ENCODE measurements around the gene NIT1. TPM values are rescaled to one million over a fixed set of nuclear protein-coding genes. Genes with fewer than 3 reads are reported as not detected.

NIT1 gene
- total and polyA plus RNA-seq, 2 of the 13 experiments (the other 11 are each of a cell fraction or from before 2014, with no cell fraction given): 22.7 to 31.0 TPM

DNA sequence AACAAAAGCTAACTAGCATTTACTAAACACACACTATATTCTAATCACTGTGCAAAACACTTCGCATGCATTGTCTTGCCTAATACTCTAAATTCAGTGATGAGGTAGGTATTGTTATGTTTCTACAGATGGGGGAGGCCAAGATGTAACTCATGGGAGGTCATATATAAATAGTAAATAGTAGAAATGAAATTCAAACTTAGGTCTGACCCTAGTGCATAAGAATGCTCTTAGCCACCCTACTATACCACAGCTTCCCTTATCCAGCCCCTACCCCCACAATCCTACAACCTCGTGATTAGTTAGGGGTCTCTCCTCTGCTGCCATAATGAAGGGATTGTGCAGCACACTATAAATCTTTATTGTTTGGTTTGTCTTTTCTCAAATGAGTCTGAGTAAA, 3.3 kb upstream of the NIT1 start:
- ChIA-PET POLR2A (no interaction called here), CTCF (ENCODE audit: low intra/inter-chr PET ratio, low total read pairs) (no interaction called here)
- TF ChIP-seq MIER2 (CRISPR knock-in tag; IDR thresholded peaks at IDR 0.05) (no peak), KDM5A (IDR thresholded peaks at IDR 0.05; ENCODE audit: borderline replicate concordance, low read length) (no peak), ZNF552 (CRISPR knock-in tag; IDR thresholded peaks at IDR 0.05; ENCODE audit: borderline replicate concordance) (no peak), ZNF75D (CRISPR knock-in tag; IDR thresholded peaks at IDR 0.05; ENCODE audit: borderline replicate concordance) (no peak), XBP1 (CRISPR knock-in tag; IDR thresholded peaks at IDR 0.05) (no peak), YEATS4 (CRISPR knock-in tag; IDR thresholded peaks at IDR 0.05; ENCODE audit: borderline replicate concordance) (no peak), JUN (CRISPR knock-in tag; IDR thresholded peaks at IDR 0.05) (no peak), ZNF713 (CRISPR knock-in tag; IDR thresholded peaks at IDR 0.05) (no peak), MAFG (CRISPR knock-in tag; IDR thresholded peaks at IDR 0.05) (no peak)
- TF ChIP-seq, protein P1, sequence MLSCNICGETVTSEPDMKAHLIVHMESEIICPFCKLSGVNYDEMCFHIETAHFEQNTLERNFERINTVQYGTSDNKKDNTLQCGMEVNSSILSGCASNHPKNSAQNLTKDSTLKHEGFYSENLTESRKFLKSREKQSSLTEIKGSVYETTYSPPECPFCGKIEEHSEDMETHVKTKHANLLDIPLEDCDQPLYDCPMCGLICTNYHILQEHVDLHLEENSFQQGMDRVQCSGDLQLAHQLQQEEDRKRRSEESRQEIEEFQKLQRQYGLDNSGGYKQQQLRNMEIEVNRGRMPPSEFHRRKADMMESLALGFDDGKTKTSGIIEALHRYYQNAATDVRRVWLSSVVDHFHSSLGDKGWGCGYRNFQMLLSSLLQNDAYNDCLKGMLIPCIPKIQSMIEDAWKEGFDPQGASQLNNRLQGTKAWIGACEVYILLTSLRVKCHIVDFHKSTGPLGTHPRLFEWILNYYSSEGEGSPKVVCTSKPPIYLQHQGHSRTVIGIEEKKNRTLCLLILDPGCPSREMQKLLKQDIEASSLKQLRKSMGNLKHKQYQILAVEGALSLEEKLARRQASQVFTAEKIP (CRISPR knock-in tag; IDR thresholded peaks at IDR 0.05; ENCODE audit: borderline replicate concordance): no peak
- TF ChIP-seq, protein P2, sequence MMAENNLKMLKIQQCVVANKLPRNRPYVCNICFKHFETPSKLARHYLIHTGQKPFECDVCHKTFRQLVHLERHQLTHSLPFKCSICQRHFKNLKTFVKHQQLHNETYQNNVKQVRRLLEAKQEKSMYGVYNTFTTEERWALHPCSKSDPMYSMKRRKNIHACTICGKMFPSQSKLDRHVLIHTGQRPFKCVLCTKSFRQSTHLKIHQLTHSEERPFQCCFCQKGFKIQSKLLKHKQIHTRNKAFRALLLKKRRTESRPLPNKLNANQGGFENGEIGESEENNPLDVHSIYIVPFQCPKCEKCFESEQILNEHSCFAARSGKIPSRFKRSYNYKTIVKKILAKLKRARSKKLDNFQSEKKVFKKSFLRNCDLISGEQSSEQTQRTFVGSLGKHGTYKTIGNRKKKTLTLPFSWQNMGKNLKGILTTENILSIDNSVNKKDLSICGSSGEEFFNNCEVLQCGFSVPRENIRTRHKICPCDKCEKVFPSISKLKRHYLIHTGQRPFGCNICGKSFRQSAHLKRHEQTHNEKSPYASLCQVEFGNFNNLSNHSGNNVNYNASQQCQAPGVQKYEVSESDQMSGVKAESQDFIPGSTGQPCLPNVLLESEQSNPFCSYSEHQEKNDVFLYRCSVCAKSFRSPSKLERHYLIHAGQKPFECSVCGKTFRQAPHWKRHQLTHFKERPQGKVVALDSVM (CRISPR knock-in tag; IDR thresholded peaks at IDR 0.05): no peak
- TF ChIP-seq, protein P3, sequence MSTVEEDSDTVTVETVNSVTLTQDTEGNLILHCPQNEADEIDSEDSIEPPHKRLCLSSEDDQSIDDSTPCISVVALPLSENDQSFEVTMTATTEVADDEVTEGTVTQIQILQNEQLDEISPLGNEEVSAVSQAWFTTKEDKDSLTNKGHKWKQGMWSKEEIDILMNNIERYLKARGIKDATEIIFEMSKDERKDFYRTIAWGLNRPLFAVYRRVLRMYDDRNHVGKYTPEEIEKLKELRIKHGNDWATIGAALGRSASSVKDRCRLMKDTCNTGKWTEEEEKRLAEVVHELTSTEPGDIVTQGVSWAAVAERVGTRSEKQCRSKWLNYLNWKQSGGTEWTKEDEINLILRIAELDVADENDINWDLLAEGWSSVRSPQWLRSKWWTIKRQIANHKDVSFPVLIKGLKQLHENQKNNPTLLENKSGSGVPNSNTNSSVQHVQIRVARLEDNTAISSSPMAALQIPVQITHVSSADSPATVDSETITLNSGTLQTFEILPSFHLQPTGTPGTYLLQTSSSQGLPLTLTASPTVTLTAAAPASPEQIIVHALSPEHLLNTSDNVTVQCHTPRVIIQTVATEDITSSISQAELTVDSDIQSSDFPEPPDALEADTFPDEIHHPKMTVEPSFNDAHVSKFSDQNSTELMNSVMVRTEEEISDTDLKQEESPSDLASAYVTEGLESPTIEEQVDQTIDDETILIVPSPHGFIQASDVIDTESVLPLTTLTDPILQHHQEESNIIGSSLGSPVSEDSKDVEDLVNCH (CRISPR knock-in tag; IDR thresholded peaks at IDR 0.05): no peak
- no peak for FAIRE-seq
- H3K27ac ChIP-seq (ENCODE audit: extremely low read length, insufficient read depth, low read length): no peak overlapping the region
- BruUV-seq (replicated peaks): TSS peak; percentile 5
- no peak overlapping the region for H3K4me3 ChIP-seq (replicated peaks in 1 of 3; ENCODE audit: insufficient read depth in 1 of 3, low read depth in 2 of 3, low read length in 3 of 3)
- H3K79me2 ChIP-seq (ENCODE audit: insufficient read depth, low read length): peaks cover 80% of the 10 kb centered on the region
- WGBS (ENCODE audit: low lambda C conversion rate): 91% methylated on average over 2 of the region's 2 CpGs
- no peak for DNase-seq (ENCODE audit: low spot score)
- ATAC-seq: no peak
- H2AFZ ChIP-seq (ENCODE audit: low read length): no peak overlapping the region
- no peaks in the 10 kb centered on the region; a peak in 1 of 5 replicates for H3K27me3 ChIP-seq (ENCODE audit: control insufficient read depth in 1 of 2, insufficient read depth in 2 of 2, low read length in 2 of 2)
- intact Hi-C loops (cut with micrococcal nuclease; ENCODE audit: unreplicated experiment): no loop called here
- peaks cover 58% of the 10 kb centered on the region for H3K4me1 ChIP-seq (ENCODE audit: insufficient read depth, low read length)
- H3K9ac ChIP-seq (ENCODE audit: insufficient read depth, low read depth, low read length): no peak overlapping the region
- peaks cover 11% of the 10 kb centered on the region; the same call in 1 of the 2 replicates for H4K20me1 ChIP-seq (ENCODE audit: insufficient read depth, low read length)
- H3K9me3 ChIP-seq (ENCODE audit: low read length): no peaks in the 10 kb centered on the region
- no peak overlapping the region; the same call in 1 of the 2 replicates for H3K4me2 ChIP-seq (ENCODE audit: low read depth, low read length)
- H3K36me3 ChIP-seq (replicated peaks in 1 of 2; ENCODE audit: control insufficient read depth in 1 of 2, insufficient read depth in 2 of 2, low read length in 2 of 2): peaks cover 1 to 6% of the 10 kb centered on the region in 2 experiments
- in situ Hi-C loops (cut with HindIII; ENCODE audit: extremely low pct_ligation_motif_present, low pct_unique_long_range_greater_than_20kb): no loop called here
